GM12878 (cell line): ENCODE data around the gene MAMDC2. TPM values are rescaled to one million over a fixed set of nuclear protein-coding genes. Genes with fewer than 3 reads are reported as not detected.

Experiments
- ATAC-seq: fragments of 200-7000 bp; cut with Tn5 transposase; 3 replicates; pipeline ENCODE4 v1.9.1; 2020; ENCODE audit warnings: mild to moderate bottlenecking, moderate library complexity
- BruUV-seq: library from RNA; stranded (reverse); fragments of 400-500 nt; replicated peaks from 2 replicates; lab custom pipeline; 2021; lab: Mats Ljungman, UMichigan
- CTCF ChIA-PET: fragments of 300-600 bp; sonication (Branson Sonifier 250); formaldehyde crosslinking; extraction: SDS; loops from one replicate; lab custom pipeline; 2021; ENCODE audit warnings: inconsistent platforms; lab: Yijun Ruan, JAX
- POLR2A ChIA-PET: fragments of 350-600 bp; formaldehyde crosslinking; extraction: SDS; loops from one replicate; lab custom pipeline; 2021; ENCODE audit warnings: inconsistent platforms; lab: Charles Lee
- RAD21 ChIA-PET: fragments of 300-600 bp; sonication (Branson Sonifier 250); formaldehyde crosslinking; loops from one replicate; lab custom pipeline; 2023; ENCODE audit warnings: antibody characterized with exemption; ENCODE audit not compliant: unreplicated experiment; lab: Charles Lee
- SMC1A ChIA-PET: fragments of 300-600 bp; sonication (Branson Sonifier 250); formaldehyde crosslinking; loops from one replicate; lab custom pipeline; 2023; ENCODE audit not compliant: unreplicated experiment, uncharacterized antibody; lab: Charles Lee
- DNase-seq: peaks from one replicate; pipeline ENCODE4 v3.0.0-alpha.2; 2011; ENCODE audit warnings: low read depth, low spot score
- FAIRE-seq: peaks from 3 replicates; lab custom pipeline; 2011; peaks lifted over from hg19 to GRCh38; lab: Jason Lieb, UNC
- H2AFZ ChIP-seq: 2 replicates; pipeline ENCODE4 v1.6.0; 2011; ENCODE audit warnings: low read depth, low read length, control low read depth; ENCODE audit not compliant: control insufficient read depth
- H3K27ac ChIP-seq: 2 replicates; pipeline ENCODE4 v1.5.1; 2011; ENCODE audit warnings: control low read depth; ENCODE audit not compliant: control insufficient read depth, insufficient read depth
- H3K27me3 ChIP-seq, 2 experiments: replicated peaks in 1 of 2; 2 replicates each; pipeline versions ENCODE4 v1.6.0 to v1.6.1; 2011; ENCODE audit warnings: low read length in 1 of 2; ENCODE audit not compliant: control insufficient read depth in 2 of 2, insufficient read depth in 2 of 2
- H3K36me3 ChIP-seq, 2 experiments: 2 replicates each; pipeline ENCODE4 v1.5.1; 2011; ENCODE audit warnings: low read length in 1 of 2; ENCODE audit not compliant: control insufficient read depth in 2 of 2, insufficient read depth in 2 of 2
- H3K4me1 ChIP-seq: 2 replicates; pipeline ENCODE4 v1.6.1; 2011; ENCODE audit warnings: mild to moderate bottlenecking, low read length, moderate library complexity, mixed read lengths; ENCODE audit not compliant: control insufficient read depth, insufficient read depth
- H3K4me2 ChIP-seq: 2 replicates; pipeline ENCODE4 v1.6.0; 2011; ENCODE audit warnings: control low read depth; ENCODE audit not compliant: control insufficient read depth, insufficient read depth
- H3K4me3 ChIP-seq: fragments of 200-600 bp; sonication (generic); 2 replicates; pipeline ENCODE4 v1.5.1; 2016
- H3K79me2 ChIP-seq: 2 replicates; pipeline ENCODE4 v1.6.0; 2011; ENCODE audit warnings: low read length; ENCODE audit not compliant: control insufficient read depth, insufficient read depth
- H3K9ac ChIP-seq: 2 replicates; pipeline ENCODE4 v1.8.0; 2011; ENCODE audit warnings: low read length, control low read depth, mixed read lengths; ENCODE audit not compliant: control insufficient read depth, insufficient read depth
- H3K9me3 ChIP-seq: replicated peaks from 3 replicates; pipeline ENCODE4 v1.5.1; 2011; ENCODE audit warnings: mild to moderate bottlenecking, low read length; ENCODE audit not compliant: control insufficient read depth, insufficient read depth
- H4K20me1 ChIP-seq: 2 replicates; pipeline ENCODE4 v1.6.0; 2011; ENCODE audit not compliant: control insufficient read depth, insufficient read depth
- ATF3 ChIP-seq: IDR thresholded peaks from 2 replicates; pipeline ENCODE4 v1.6.1; 2011; ENCODE audit warnings: low read depth, mild to moderate bottlenecking, low read length, moderate library complexity, borderline replicate concordance; ENCODE audit errors: extremely low read depth
- BACH1 ChIP-seq: fragments of 450-650 bp; IDR thresholded peaks from 2 replicates; pipeline ENCODE4 v1.6.1; 2017; ENCODE audit warnings: mild to moderate bottlenecking, borderline replicate concordance
- BCL11A ChIP-seq: IDR thresholded peaks from 2 replicates; pipeline ENCODE4 v1.6.1; 2011; ENCODE audit warnings: low read depth, low read length
- IKZF1 ChIP-seq: fragments of 450-650 bp; conservative IDR thresholded peaks from 2 replicates; pipeline ENCODE4 v1.6.1; 2017; ENCODE audit warnings: antibody characterized with exemption, mild to moderate bottlenecking
- MEF2A ChIP-seq: IDR thresholded peaks from 2 replicates; pipeline ENCODE4 v1.6.1; 2011; ENCODE audit warnings: low read depth, mild to moderate bottlenecking, low read length, moderate library complexity; ENCODE audit not compliant: insufficient read depth
- NBN ChIP-seq: fragments of 450-650 bp; IDR thresholded peaks from 2 replicates; pipeline ENCODE4 v1.6.1; 2016
- NFYB ChIP-seq: IDR thresholded peaks from 2 replicates; pipeline ENCODE4 v1.6.1; 2011; ENCODE audit warnings: low read depth, mild to moderate bottlenecking, low read length, improper control_type of control experiment, moderate library complexity; ENCODE audit not compliant: insufficient read depth
- POLR2AphosphoS5 ChIP-seq: IDR thresholded peaks from 2 replicates; pipeline ENCODE4 v1.6.1; 2011; ENCODE audit warnings: mild to moderate bottlenecking, low read length, inconsistent platforms
- POU2F2 ChIP-seq: IDR thresholded peaks from 3 replicates; pipeline ENCODE4 v1.6.1; 2011; ENCODE audit warnings: low read depth, mild to moderate bottlenecking, low read length, borderline replicate concordance
- RB1 ChIP-seq: fragments of 450-650 bp; formaldehyde crosslinking; IDR thresholded peaks from 2 replicates; pipeline ENCODE4 v1.6.1; 2017; ENCODE audit warnings: mild to moderate bottlenecking, borderline replicate concordance
- RBBP5 ChIP-seq: fragments of 200-600 bp; sonication (generic); conservative IDR thresholded peaks from 2 replicates; pipeline ENCODE4 v1.6.1; 2016
- SMARCA5 ChIP-seq: fragments of 450-650 bp; IDR thresholded peaks from 2 replicates; pipeline ENCODE4 v1.6.1; 2017; ENCODE audit warnings: mild to moderate bottlenecking
- WGBS: methylation state at CpG from one replicate; pipeline ENCODE4 v1.1.6; 2016; ENCODE audit warnings: low lambda C conversion rate; ENCODE audit not compliant: insufficient replicate concordance, insufficient coverage; ENCODE audit errors: missing lambda C conversion rate; 5-methylcytosine and 5-hydroxymethylcytosine counted together
- in situ Hi-C: fragments of 300-500 bp; cut with MboI; formaldehyde crosslinking; loops from 9 replicates; pipeline ENCODE4 v1.14.3; 2018; ENCODE audit warnings: mixed read lengths
- intact Hi-C: fragments of 100-400 bp; cut with micrococcal nuclease; formaldehyde crosslinking; loops from one replicate; pipeline ENCODE4 v1.14.2; 2022; ENCODE audit not compliant: unreplicated experiment
- polyA plus RNA-seq, 11 experiments: library from polyadenylated mRNA; depleted of rRNA in 4 of 11; unstranded in 6 of 11; stranded (reverse) in 5 of 11; fragments of >200 nt; fragmentation: Nextera tagmentation in 4 of 11; fragmentation: Illumina TruSeq in 1 of 11; extraction: Ambion mirVana in 4 of 11; extraction: Trizol in 1 of 11; gene quantifications; 1 replicate in 1 of 11; 2 replicates in 10 of 11; pipeline versions ENCODE4 v1.2.1 to v1.2.3, GENCODE V29; 2011 to 2016; ENCODE audit warnings: inconsistent platforms in 2 of 11, missing spikeins in 2 of 11, low read depth in 1 of 11
- total RNA-seq, 4 experiments: library from RNA; depleted of rRNA in 3 of 4; stranded (reverse); fragments of >200 nt in 3 of 4; fragmentation: Illumina TruSeq in 1 of 4; extraction: Trizol in 1 of 4; gene quantifications; 2 replicates each; pipeline versions ENCODE4 v1.2.1 to v1.2.3, GENCODE V29; 2013 to 2021

The MAMDC2 gene
- total and polyA plus RNA-seq, 10 of the 15 experiments (the other 5 are each of a cell fraction or from before 2014, with no cell fraction given), result 0.01 to 0.09 TPM; not detected in 8

GRCh38 chr9:70131296-70131695, 87.6 kb downstream of the MAMDC2 start:
- POLR2A ChIA-PET, result no interaction called here
- H3K36me3 ChIP-seq, result no peaks in the 10 kb centered on the region
- in situ Hi-C loops (no loop called here), intact Hi-C loops (no loop called here)
- no peaks in the 10 kb centered on the region for H3K4me1 ChIP-seq
- no peaks in the 10 kb centered on the region for H3K79me2 ChIP-seq
- no peak overlapping the region for H3K4me3 ChIP-seq
- WGBS, result 70% methylated on average over 1 of the region's 1 CpG
- no peaks in the 10 kb centered on the region for H3K27me3 ChIP-seq
- H3K4me2 ChIP-seq, result no peak overlapping the region
- FAIRE-seq, result no peak
- no peaks in the 10 kb centered on the region for H4K20me1 ChIP-seq
- no peaks in the 10 kb centered on the region for H3K9me3 ChIP-seq
- RAD21 ChIA-PET, result no interaction called here
- no TSS peak for BruUV-seq
- no peak for ATAC-seq
- CTCF ChIA-PET, result interaction anchor here (2.2 kb wide), 1 partner anchor 19 kb away, joined by 11 read pairs; no protein-coding TSS in a partner anchor
- H2AFZ ChIP-seq, result no peak overlapping the region
- H3K9ac ChIP-seq, result no peak overlapping the region
- no peak for DNase-seq
- H3K27ac ChIP-seq, result no peak overlapping the region
- SMC1A ChIA-PET, result no interaction called here
- TF ChIP-seq RBBP5 (no peak), POLR2AphosphoS5 (no peak), BCL11A (no peak), NFYB (no peak), NBN (no peak), SMARCA5 (no peak), ATF3 (no peak), POU2F2 (no peak), RB1 (no peak), MEF2A (no peak), IKZF1 (no peak), BACH1 (no peak)
- TF ChIP-seq, all 136 proteins: peak for 0
